Measurements from ENCODE around the gene FBRS. TPM values are rescaled to one million over a fixed set of nuclear protein-coding genes. Genes with fewer than 3 reads are reported as not detected.

The FBRS gene
- total RNA-seq, 1 experiment from 2014 or later = 16.8 TPM

- Histone ChIP-seq H4K5ac (ENCODE audit: insufficient read length, low read depth, low read length) (no peak overlapping the region), H3T11ph (ENCODE audit: low read length) (no peak overlapping the region), H3K4me1 (ENCODE audit: insufficient read depth, low read length) (no peaks in the 10 kb centered on the region), H3K23ac (ENCODE audit: insufficient read length, low read depth, low read length) (no peak overlapping the region), H3K27ac (ENCODE audit: insufficient read length, low read depth, low read length) (no peak overlapping the region), H3K79me2 (ENCODE audit: insufficient read depth, low read length) (no peaks in the 10 kb centered on the region), H3K18ac (ENCODE audit: insufficient read length, low read depth, low read length) (no peak overlapping the region), H4K91ac (ENCODE audit: insufficient read length, low read depth, low read length) (no peak overlapping the region), H4K20me1 (ENCODE audit: control insufficient read depth, insufficient read depth, insufficient read length) (no peaks in the 10 kb centered on the region), H2BK20ac (ENCODE audit: low read depth, low read length, poor library complexity, severe bottlenecking) (no peak overlapping the region), H2BK15ac (ENCODE audit: low read depth, low read length) (no peak overlapping the region), H3K9ac (ENCODE audit: extremely low read depth, insufficient read length, low read length) (no peak overlapping the region), H3K4ac (ENCODE audit: low read depth, low read length) (no peak overlapping the region), H3K56ac (ENCODE audit: insufficient read length, low read depth, low read length) (no peak overlapping the region), H2BK120ac (ENCODE audit: low read depth, low read length, poor library complexity, severe bottlenecking) (no peak overlapping the region), H2AK5ac (ENCODE audit: insufficient read length, low read length) (no peak overlapping the region), H2BK5ac (ENCODE audit: insufficient read length, low read length) (no peak overlapping the region), H3K23me2 (ENCODE audit: insufficient read length, low read depth, low read length, poor library complexity, severe bottlenecking) (no peaks in the 10 kb centered on the region), H4K8ac (replicated peaks; ENCODE audit: insufficient read length, low read depth, low read length) (no peak overlapping the region), H2BK12ac (ENCODE audit: insufficient read length, low read depth, low read length) (no peak overlapping the region), H3K4me2 (ENCODE audit: insufficient read depth, insufficient read length, low read length) (no peak overlapping the region), H2AFZ (ENCODE audit: low read length) (no peak overlapping the region), H3K79me1 (ENCODE audit: insufficient read depth, low read depth, low read length, poor library complexity, severe bottlenecking) (no peaks in the 10 kb centered on the region), H3K14ac (ENCODE audit: insufficient read depth, low read length) (no peak overlapping the region), H3K27me3 (ENCODE audit: insufficient read depth, low read length) (no peaks in the 10 kb centered on the region), H3K9me3 (ENCODE audit: control insufficient read depth, low read depth, low read length) (no peaks in the 10 kb centered on the region)
- no peaks in the 10 kb centered on the region; a peak in 1 of 5 replicates for H3K9me3 Mint-ChIP-seq
- no peak overlapping the region for H3K27ac Mint-ChIP-seq
- no peaks in the 10 kb centered on the region for H3K27me3 Mint-ChIP-seq (ENCODE audit: low read depth)
- H3K4me3 Mint-ChIP-seq = no peak overlapping the region
- H3K4me1 Mint-ChIP-seq = no peaks in the 10 kb centered on the region
- no CpG with 5 or more reads among the region's 11 CpGs for whole genome bisulfite sequencing (ENCODE audit: extremely low coverage, insufficient read length, low lambda C conversion rate)
- DNase-seq = no peak
- TF ChIP-seq, protein P1, sequence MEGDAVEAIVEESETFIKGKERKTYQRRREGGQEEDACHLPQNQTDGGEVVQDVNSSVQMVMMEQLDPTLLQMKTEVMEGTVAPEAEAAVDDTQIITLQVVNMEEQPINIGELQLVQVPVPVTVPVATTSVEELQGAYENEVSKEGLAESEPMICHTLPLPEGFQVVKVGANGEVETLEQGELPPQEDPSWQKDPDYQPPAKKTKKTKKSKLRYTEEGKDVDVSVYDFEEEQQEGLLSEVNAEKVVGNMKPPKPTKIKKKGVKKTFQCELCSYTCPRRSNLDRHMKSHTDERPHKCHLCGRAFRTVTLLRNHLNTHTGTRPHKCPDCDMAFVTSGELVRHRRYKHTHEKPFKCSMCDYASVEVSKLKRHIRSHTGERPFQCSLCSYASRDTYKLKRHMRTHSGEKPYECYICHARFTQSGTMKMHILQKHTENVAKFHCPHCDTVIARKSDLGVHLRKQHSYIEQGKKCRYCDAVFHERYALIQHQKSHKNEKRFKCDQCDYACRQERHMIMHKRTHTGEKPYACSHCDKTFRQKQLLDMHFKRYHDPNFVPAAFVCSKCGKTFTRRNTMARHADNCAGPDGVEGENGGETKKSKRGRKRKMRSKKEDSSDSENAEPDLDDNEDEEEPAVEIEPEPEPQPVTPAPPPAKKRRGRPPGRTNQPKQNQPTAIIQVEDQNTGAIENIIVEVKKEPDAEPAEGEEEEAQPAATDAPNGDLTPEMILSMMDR (conservative IDR thresholded peaks at IDR 0.05) = no peak
- H3K36me3 Mint-ChIP-seq (ENCODE audit: insufficient read depth in 1 of 3, low read depth in 3 of 3) = peaks cover 68 to 89% (median 76%) of the 10 kb centered on the region in 3 experiments
These were observed 61.9 kb downstream of the FBRS start for GRCh38 chr16:30720086-30720485.

Other genes starting within 250 kb of the FBRS start
- 78.1 and 78.3 TPM in 2 replicates for gene DCTPP1, start 228.4 kb upstream of the FBRS start, total RNA-seq (2021)
- 52.6 and 54.1 TPM in 2 replicates for gene SEPHS2, start 212.6 kb upstream of the FBRS start, total RNA-seq (2021)
- not detected in 2 replicates for gene ITGAL, start 185.7 kb upstream of the FBRS start, total RNA-seq (2021)
- gene ZNF768, start 131.9 kb upstream of the FBRS start, total RNA-seq (2021) = 39.0 and 40.0 TPM in 2 replicates
- 17.5 and 18.4 TPM in 2 replicates for gene ZNF747, start 123.6 kb upstream of the FBRS start, total RNA-seq (2021)
- 11.2 and 11.4 TPM in 2 replicates for gene ZNF764, start 100.1 kb upstream of the FBRS start, total RNA-seq (2021)
- 4.3 and 4.5 TPM in 2 replicates for gene ZNF688, start 86.7 kb upstream of the FBRS start, total RNA-seq (2021)
- 17.0 and 18.8 TPM in 2 replicates for gene ZNF785, start 72.7 kb upstream of the FBRS start, total RNA-seq (2021)
- gene ZNF689, start 48.0 kb upstream of the FBRS start, total RNA-seq (2021) = 21.1 and 21.9 TPM in 2 replicates
- gene PRR14, start 7.5 kb upstream of the FBRS start, total RNA-seq (2021) = 11.6 and 13.6 TPM in 2 replicates
- gene SRCAP, start 40.7 kb downstream of the FBRS start, total RNA-seq (2021) = 63.1 and 65.5 TPM in 2 replicates
- gene PHKG2, start 90.0 kb downstream of the FBRS start, total RNA-seq (2021) = 46.6 and 47.9 TPM in 2 replicates
- 5.4 and 7.4 TPM in 2 replicates for gene CFAP119, start 103.6 kb downstream of the FBRS start, total RNA-seq (2021)
- 103 and 106 TPM in 2 replicates for gene RNF40, start 103.9 kb downstream of the FBRS start, total RNA-seq (2021)
- gene ZNF629, start 128.8 kb downstream of the FBRS start, total RNA-seq (2021) = 20.0 TPM in 2 replicates
- 17.5 and 18.3 TPM in 2 replicates for gene BCL7C, start 235.6 kb downstream of the FBRS start, total RNA-seq (2021)
- gene CTF1, start 238.2 kb downstream of the FBRS start, total RNA-seq (2021) = 0.72 TPM in 2 replicates

All from H9 (cell line).